NCI-H2029 (cell line): Measurements from ENCODE around the gene CNTNAP2.
A peak's percentile ranks its signal among the peaks of the same experiment; 100 is the strongest.
"Not testable (repeated sequence)": the region's sequence is repeated elsewhere in the genome, so short reads cannot be mapped to it uniquely, and the experiment has no call there.

Experiments used
- DNase-seq: peaks from one replicate; lab custom pipeline; 2025; lab: John Stamatoyannopoulos, UW

Gene CNTNAP2

GRCh38 chr7:146146831-146147486 lies 30.4 kb downstream of the CNTNAP2 start:
- DNase-seq: peak; percentile 27

GRCh38 chr7:146150153-146150552 lies 33.6 kb downstream of the CNTNAP2 start:
- DNase-seq: no peak

GRCh38 chr7:146172112-146172511 lies 55.5 kb downstream of the CNTNAP2 start:
- no peak for DNase-seq

GRCh38 chr7:146175716-146176115 lies 59.1 kb downstream of the CNTNAP2 start:
- DNase-seq: no peak

GRCh38 chr7:146176860-146177259 lies 60.3 kb downstream of the CNTNAP2 start:
- DNase-seq: peak; percentile 33

GRCh38 chr7:146177301-146177700 lies 60.7 kb downstream of the CNTNAP2 start:
- no peak for DNase-seq

- DNase-seq: no peak
Observed at GRCh38 chr7:146185844-146186243, 69.2 kb downstream of the CNTNAP2 start.

GRCh38 chr7:146191428-146191827 lies 74.8 kb downstream of the CNTNAP2 start:
- not testable (repeated sequence) for DNase-seq

GRCh38 chr7:146201945-146202344 lies 85.3 kb downstream of the CNTNAP2 start:
- no peak for DNase-seq

- no peak for DNase-seq
Observed at GRCh38 chr7:146206270-146206669, 89.7 kb downstream of the CNTNAP2 start.

GRCh38 chr7:146208492-146208891 lies 91.9 kb downstream of the CNTNAP2 start:
- DNase-seq: no peak

- DNase-seq: no peak
Observed at GRCh38 chr7:146214842-146215241, 98.2 kb downstream of the CNTNAP2 start.

GRCh38 chr7:146216396-146217041 lies 99.9 kb downstream of the CNTNAP2 start:
- no peak for DNase-seq

- DNase-seq: no peak
Observed at GRCh38 chr7:146223851-146224250, 107.2 kb downstream of the CNTNAP2 start.

GRCh38 chr7:146232604-146233003 lies 116.0 kb downstream of the CNTNAP2 start:
- DNase-seq: no peak

GRCh38 chr7:146235195-146235594 lies 118.6 kb downstream of the CNTNAP2 start:
- no peak for DNase-seq

- no peak for DNase-seq
Observed at GRCh38 chr7:146242661-146243060, 126.1 kb downstream of the CNTNAP2 start.

GRCh38 chr7:146247991-146248390 lies 131.4 kb downstream of the CNTNAP2 start:
- not testable (repeated sequence) for DNase-seq

- DNase-seq: not testable (repeated sequence)
Observed at GRCh38 chr7:146248744-146249143, 132.1 kb downstream of the CNTNAP2 start.

- DNase-seq: no peak
Observed at GRCh38 chr7:146249272-146249671, 132.7 kb downstream of the CNTNAP2 start.

GRCh38 chr7:146255609-146256008 lies 139.0 kb downstream of the CNTNAP2 start:
- DNase-seq: no peak

GRCh38 chr7:146262527-146262926 lies 145.9 kb downstream of the CNTNAP2 start:
- DNase-seq: no peak

- DNase-seq: no peak
Observed at GRCh38 chr7:146276888-146277287, 160.3 kb downstream of the CNTNAP2 start.

- DNase-seq: no peak
Observed at GRCh38 chr7:146285418-146285817, 168.8 kb downstream of the CNTNAP2 start.
